ENCODE results near the gene BATF3. TPM values are rescaled to one million over a fixed set of nuclear protein-coding genes. Genes with fewer than 3 reads are reported as not detected.
"Not testable (repeated sequence)": the region's sequence is repeated elsewhere in the genome, so short reads cannot be mapped to it uniquely, and the experiment has no call there.

Gene BATF3
- total RNA-seq, 2 experiments from 2014 or later = 31.3 to 32.6 TPM

DNA sequence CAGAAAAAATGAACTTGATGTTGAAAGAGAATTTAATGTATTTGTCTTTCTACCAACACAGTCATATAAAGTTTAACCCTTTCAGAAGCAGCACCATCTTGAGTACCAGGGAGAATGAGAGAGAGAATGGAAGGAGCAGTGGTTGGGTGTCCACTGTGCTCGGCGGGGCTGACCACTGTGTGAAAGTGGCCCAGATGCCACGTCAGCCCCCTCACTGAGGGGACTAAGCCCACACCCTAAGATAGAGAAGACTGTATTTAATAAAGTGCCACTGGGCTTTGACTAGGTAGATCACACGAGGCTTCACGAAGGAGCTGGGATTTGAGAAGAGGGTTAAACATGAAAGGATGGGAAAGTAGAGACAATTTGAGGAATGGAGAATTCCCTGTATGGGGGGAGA, 31.2 kb downstream of the BATF3 start:
- Mint-ChIP-seq H3K27me3 (ENCODE audit: low read depth) (peaks cover 6% of the 10 kb centered on the region), H3K36me3 (ENCODE audit: low read depth) (no peaks in the 10 kb centered on the region), H3K4me3 (no peak overlapping the region), H3K4me1 (ENCODE audit: low read depth) (peaks cover 49% of the 10 kb centered on the region), H3K9me3 (ENCODE audit: insufficient read depth) (no peaks in the 10 kb centered on the region), H3K27ac (no peak overlapping the region)
- ChIA-PET CTCF (interaction anchor here (0.8 to 5.7 kb wide), 15 partner anchors 9 to 327 kb away, joined by 3 to 65 read pairs (median 9); partner anchors contain the start of genes BATF3, NSL1 and TATDN3), POLR2A (interaction anchor here (0.9 kb wide), 1 partner anchor 60 kb away, joined by 3 read pairs; the partner anchor contains the start of gene ATF3)
- DNase-seq (no peak), ATAC-seq (no peak)

DNA sequence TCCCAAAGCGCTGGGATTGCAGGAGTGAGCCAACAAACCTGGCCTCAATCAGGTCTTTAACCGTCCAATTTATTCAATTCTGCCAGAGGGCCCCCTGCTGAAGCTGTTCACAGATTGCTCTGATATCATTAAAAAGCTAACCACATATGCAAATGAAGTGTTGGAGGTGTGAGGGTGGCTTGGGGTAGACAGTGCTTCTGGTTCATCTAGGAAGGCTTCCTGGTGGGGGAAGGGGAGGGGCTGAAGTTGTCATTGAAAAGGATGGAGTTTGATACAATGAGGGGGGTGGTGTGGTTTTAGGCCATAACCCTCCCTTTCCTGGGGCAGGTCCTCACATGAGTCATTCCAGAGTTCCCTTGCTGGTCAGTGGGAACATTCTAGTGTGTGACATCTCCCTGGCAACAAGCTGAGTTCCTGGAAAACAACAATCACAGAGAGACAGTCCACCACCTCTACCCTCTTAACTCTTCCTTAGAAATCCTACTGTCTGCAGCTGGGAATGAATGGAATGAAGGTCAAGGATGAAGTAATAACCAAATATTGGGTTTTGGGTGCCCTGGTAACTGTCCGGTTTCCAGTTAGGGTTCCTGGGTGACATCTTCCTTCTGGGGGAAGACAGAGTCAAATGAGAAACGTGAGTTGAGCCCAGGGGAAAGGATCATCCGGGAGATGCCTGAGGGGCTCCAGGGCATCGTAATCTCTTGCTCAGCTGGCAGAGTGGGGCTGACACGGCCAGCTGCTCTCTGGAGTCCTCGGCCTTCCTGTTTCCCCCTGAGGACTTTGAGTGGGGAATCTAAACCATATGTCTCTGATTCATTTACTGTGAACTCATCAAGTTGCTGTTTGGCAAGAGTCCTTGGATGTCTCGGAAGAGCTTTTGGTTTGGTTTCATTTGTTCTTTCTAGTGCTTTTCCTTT, 32.2 kb downstream of the BATF3 start:
- Mint-ChIP-seq H3K4me3 (no peak overlapping the region), H3K27me3 (ENCODE audit: low read depth) (peaks cover 6% of the 10 kb centered on the region), H3K4me1 (ENCODE audit: low read depth) (peaks cover 49% of the 10 kb centered on the region), H3K27ac (no peak overlapping the region), H3K9me3 (ENCODE audit: insufficient read depth) (no peaks in the 10 kb centered on the region), H3K36me3 (ENCODE audit: low read depth) (no peaks in the 10 kb centered on the region)
- DNase-seq = peak; percentile 26
- ATAC-seq = no peak
- ChIA-PET CTCF (interaction anchor here (0.9 to 5.7 kb wide), 17 partner anchors 10 to 328 kb away, joined by 3 to 65 read pairs (median 7); partner anchors contain the start of genes BATF3, NSL1 and TATDN3), POLR2A (interaction anchor here (0.9 kb wide), 1 partner anchor 59 kb away, joined by 3 read pairs; the partner anchor contains the start of gene ATF3)

DNA sequence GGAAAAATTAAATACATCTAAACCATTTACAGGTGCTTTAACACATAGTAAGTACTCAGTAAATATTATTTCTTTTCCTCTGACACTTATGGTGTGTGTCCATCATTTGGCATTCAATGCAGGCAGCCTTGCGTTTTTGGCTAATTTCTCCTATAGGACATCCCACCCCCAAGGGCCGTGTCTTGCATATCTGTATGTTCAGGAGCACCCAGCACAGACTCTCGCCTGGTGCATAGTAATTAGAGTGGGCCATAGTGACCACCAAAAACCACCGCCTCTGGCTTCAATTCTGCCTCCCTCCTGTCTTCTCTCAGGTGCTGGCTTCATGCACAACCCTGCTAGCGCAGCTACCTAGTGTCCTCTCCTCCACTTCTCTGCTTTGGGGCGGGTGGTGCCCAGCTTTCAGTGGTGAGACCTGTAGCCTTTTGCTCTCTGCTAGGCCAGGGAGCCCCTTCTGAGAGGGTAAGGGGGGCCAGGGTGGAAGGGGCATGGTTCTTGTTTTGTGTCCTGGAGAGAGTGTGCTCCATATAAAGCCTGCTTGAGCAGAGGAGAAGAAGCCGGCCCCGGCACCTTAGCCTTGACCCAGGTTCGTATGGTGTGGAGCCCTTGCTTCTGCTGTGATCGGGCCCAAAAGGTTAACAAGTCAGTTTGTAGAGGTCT, 33.4 kb downstream of the BATF3 start:
- DNase-seq (no peak), ATAC-seq (no peak)
- H3K9me3 Mint-ChIP-seq (ENCODE audit: insufficient read depth) = no peaks in the 10 kb centered on the region
- peaks cover 12% of the 10 kb centered on the region for H3K27me3 Mint-ChIP-seq (ENCODE audit: low read depth)
- ChIA-PET POLR2A (no interaction called here), CTCF (interaction anchor here (0.9 to 5.7 kb wide), 28 partner anchors 11 to 330 kb away, joined by 3 to 76 read pairs (median 14); partner anchors contain the start of genes BATF3, NSL1 and TATDN3)
- no peak overlapping the region for H3K27ac Mint-ChIP-seq
- peaks cover 42% of the 10 kb centered on the region for H3K4me1 Mint-ChIP-seq (ENCODE audit: low read depth)
- H3K4me3 Mint-ChIP-seq = peak overlapping the region; percentile 79
- no peaks in the 10 kb centered on the region for H3K36me3 Mint-ChIP-seq (ENCODE audit: low read depth)

DNA sequence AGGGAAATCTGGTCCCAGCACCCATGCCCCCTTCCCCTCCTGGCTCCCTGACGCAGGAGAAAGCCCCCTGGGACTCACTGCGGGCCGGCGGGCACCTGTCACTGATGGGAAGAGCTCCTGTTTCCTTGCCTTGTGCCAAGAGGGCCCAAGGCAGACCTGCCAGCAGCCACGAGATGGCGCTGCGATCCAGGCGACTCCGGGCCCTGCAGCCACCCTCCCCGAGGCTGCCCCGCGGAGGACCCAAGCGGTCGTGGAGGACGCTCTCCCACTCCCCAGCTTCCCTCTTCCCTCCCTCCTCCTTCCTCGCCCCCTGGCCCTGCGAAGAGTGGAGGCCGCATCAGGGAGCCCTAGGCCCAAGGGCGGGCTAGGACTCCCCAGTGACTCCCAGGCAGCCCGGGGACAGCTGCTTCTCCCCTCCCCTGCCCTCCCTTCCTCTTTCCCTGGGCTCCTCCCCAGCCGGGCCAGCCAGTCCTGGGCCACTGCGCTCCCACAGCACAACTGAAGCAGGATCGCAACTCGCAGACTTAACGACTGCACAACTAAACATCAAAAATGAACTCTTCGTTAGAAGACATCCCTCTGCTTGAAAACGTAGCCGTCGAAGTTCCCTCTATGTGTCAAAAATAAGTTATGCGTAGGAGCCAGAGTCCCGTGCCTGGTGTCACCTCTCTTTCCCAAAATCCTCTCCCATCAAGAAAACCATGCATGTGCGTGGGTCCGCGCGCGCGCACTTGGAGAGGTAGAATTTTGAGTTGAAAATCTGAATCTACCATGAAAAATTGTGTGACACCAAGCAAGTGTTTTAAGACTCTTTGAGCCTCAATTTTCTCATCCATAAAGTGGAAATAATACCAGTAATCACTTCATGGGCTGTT, 34.2 kb downstream of the BATF3 start:
- CTCF ChIA-PET = interaction anchor here (0.5 to 5.7 kb wide), 70 partner anchors 10 to 630 kb away, joined by 3 to 76 read pairs (median 5); partner anchors contain the start of genes ATF3, DTL, FLVCR1 and INTS7
- no peaks in the 10 kb centered on the region for H3K36me3 Mint-ChIP-seq (ENCODE audit: low read depth)
- POLR2A ChIA-PET = interaction anchor here (0.6 to 1.4 kb wide), 4 partner anchors 18 to 126 kb away, joined by 3 to 4 read pairs (median 4); partner anchors contain the start of genes ATF3, NSL1 and TATDN3

DNA sequence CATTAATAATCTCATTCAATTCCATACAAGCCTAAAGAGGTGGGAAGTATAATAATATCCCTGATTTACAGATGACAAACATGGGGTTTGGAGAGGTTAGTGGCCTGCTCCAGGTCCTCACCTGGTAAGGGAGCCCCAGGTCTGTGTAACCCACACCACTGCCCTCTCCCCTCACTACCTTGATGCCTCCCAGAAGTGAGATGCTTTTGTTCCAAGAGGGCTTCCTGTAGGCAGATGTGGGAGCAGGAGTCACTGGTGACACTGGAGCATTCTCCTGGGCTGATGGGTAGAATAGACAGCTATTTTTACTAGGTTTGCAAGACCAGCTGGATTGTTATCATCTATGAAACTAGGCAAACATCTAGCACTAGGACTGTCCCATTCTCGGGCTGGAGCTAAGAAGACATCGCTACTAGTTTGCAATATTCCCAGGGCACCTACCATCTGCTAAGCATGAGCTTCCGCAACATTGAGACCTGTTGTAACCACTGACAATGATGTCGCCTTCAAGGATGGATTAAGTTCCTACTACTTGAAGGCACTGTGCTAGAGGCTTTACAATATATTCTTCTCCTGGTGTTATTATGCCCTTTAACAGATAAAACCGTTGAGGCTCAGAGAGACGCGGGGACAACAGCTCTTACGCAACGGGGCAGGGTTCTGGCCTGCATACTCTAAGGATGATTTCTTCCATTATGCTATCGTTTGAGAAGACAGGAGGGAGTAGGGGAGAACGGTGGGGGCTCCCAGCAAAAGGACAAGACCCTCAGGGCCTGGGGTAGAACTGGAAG, 35.0 kb downstream of the BATF3 start:
- H3K9me3 Mint-ChIP-seq (ENCODE audit: insufficient read depth) = no peaks in the 10 kb centered on the region
- ATAC-seq (no peak), DNase-seq (no peak)
- H3K27me3 Mint-ChIP-seq (ENCODE audit: low read depth) = peaks cover 21% of the 10 kb centered on the region
- CTCF ChIA-PET = interaction anchor here (0.5 to 5.7 kb wide), 70 partner anchors 9 to 629 kb away, joined by 3 to 76 read pairs (median 5); partner anchors contain the start of genes ATF3, DTL, FLVCR1 and INTS7
- POLR2A ChIA-PET = interaction anchor here (0.6 to 1.4 kb wide), 4 partner anchors 19 to 127 kb away, joined by 3 to 4 read pairs (median 4); partner anchors contain the start of genes ATF3, NSL1 and TATDN3
- no peak overlapping the region for H3K27ac Mint-ChIP-seq
- H3K36me3 Mint-ChIP-seq (ENCODE audit: low read depth) = no peaks in the 10 kb centered on the region
- peaks cover 35% of the 10 kb centered on the region for H3K4me1 Mint-ChIP-seq (ENCODE audit: low read depth)
- H3K4me3 Mint-ChIP-seq = no peak overlapping the region

More for the DNA sequence above, 34.2 kb downstream of the BATF3 start:
- H3K27me3 Mint-ChIP-seq (ENCODE audit: low read depth) = peaks cover 15% of the 10 kb centered on the region
- peak overlapping the region; percentile 79 for H3K4me3 Mint-ChIP-seq
- DNase-seq (peak; percentile 85), ATAC-seq (peak; percentile 99)
- H3K4me1 Mint-ChIP-seq (ENCODE audit: low read depth) = peaks cover 35% of the 10 kb centered on the region
- H3K9me3 Mint-ChIP-seq (ENCODE audit: insufficient read depth) = no peaks in the 10 kb centered on the region
- H3K27ac Mint-ChIP-seq = peak overlapping the region; percentile 82

DNA sequence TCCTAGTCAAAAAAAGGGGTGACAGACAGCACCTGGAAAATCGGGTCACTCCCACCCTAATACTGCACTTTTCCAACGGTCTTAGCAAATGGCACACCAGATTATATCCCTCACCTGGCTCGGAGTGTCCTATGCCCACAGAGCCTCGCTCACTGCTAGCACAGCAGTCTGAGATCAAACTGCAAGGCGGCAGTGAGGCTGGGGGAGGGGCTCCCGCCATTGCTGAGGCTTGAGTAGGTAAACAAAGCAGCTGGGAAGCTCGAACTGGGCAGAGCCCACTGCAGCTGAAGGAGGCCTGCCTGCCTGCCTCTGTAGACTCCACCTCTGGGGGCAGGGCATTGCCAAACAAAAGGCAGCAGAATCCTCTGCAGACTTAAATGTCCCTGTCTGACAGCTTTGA, 41.4 kb downstream of the BATF3 start:
- H3K27ac Mint-ChIP-seq; H3K9me3 Mint-ChIP-seq (ENCODE audit: insufficient read depth); H3K4me3 Mint-ChIP-seq; ATAC-seq; H3K4me1 Mint-ChIP-seq (ENCODE audit: low read depth); POLR2A ChIA-PET; CTCF ChIA-PET; DNase-seq; H3K36me3 Mint-ChIP-seq (ENCODE audit: low read depth): not testable (repeated sequence)
- peaks cover 43% of the 10 kb centered on the region for H3K27me3 Mint-ChIP-seq (ENCODE audit: low read depth)

DNA sequence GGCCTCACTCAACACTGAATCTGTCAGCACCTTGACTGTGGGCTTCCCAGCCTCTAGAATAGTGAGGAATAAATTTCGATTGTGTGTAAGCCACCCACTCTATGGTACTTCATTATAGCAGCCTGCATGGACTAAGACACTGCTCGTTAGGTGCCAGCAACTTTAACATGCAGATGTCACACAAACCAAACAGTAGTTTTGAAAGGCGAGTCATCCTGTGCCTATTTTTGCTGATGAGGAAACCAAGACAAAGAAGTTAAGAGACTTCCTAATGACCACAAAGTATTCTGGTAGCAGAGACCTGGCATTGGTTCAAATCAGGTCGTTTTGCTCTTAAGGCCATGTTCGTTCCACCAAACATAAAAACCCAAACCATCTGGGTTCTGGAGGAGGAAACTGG, 42.9 kb downstream of the BATF3 start:
- ATAC-seq (no peak), DNase-seq (no peak)
- POLR2A ChIA-PET = no interaction called here

DNA sequence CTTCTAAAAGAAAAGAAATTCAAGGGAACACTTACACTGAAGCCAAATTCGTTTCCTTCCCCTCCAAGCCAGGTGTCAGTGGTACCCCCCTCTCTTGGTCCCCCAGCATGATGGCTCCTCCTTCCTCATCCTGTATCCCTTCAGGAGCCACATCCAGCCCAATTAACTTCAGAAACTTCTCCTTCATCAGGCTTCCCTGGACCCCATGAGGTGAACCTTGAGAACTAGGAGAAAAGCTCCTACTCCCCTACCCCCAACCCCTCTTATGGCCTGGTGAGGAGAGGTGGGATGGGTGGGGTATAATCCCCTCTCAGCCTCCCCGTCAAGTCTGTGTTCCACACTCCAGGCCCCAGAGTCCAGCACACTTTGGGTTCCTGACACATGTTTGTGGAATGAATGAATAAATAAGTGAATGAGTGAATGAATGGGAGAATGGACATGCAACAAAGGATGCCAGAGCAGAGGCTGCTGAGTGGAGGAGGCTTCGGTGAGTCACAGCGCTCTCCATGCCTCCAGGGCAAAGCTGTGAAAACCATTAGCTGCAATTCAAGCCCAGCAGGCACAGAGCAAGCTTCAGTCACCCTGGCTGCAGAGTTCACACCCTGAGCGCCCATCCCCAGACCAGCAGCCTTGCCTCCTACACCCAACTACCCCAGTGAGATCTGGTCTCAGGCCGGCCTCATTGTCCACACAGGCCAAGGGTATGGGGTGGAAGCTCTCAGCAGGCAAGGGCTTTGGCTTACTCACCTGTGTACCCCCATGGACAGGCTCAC, 43.8 kb downstream of the BATF3 start:
- H3K27me3 Mint-ChIP-seq (ENCODE audit: low read depth) = peaks cover 30% of the 10 kb centered on the region
- no peaks in the 10 kb centered on the region for H3K36me3 Mint-ChIP-seq (ENCODE audit: low read depth)
- DNase-seq = no peak
- POLR2A ChIA-PET = no interaction called here
- no peak overlapping the region for H3K27ac Mint-ChIP-seq
- CTCF ChIA-PET = interaction anchor here (2.3 kb wide), 1 partner anchor 9 kb away, joined by 10 read pairs; no protein-coding TSS in a partner anchor
- no peaks in the 10 kb centered on the region for H3K9me3 Mint-ChIP-seq (ENCODE audit: insufficient read depth)
- peaks cover 4% of the 10 kb centered on the region for H3K4me1 Mint-ChIP-seq (ENCODE audit: low read depth)
- H3K4me3 Mint-ChIP-seq = no peak overlapping the region
- no peak for ATAC-seq

More for the DNA sequence above, 42.9 kb downstream of the BATF3 start:
- H3K4me1 Mint-ChIP-seq (ENCODE audit: low read depth) = peaks cover 4% of the 10 kb centered on the region
- CTCF ChIA-PET = no interaction called here
- H3K4me3 Mint-ChIP-seq = no peak overlapping the region
- H3K36me3 Mint-ChIP-seq (ENCODE audit: low read depth) = no peaks in the 10 kb centered on the region
- no peaks in the 10 kb centered on the region for H3K9me3 Mint-ChIP-seq (ENCODE audit: insufficient read depth)
- no peak overlapping the region for H3K27ac Mint-ChIP-seq
- peaks cover 36% of the 10 kb centered on the region for H3K27me3 Mint-ChIP-seq (ENCODE audit: low read depth)

DNA sequence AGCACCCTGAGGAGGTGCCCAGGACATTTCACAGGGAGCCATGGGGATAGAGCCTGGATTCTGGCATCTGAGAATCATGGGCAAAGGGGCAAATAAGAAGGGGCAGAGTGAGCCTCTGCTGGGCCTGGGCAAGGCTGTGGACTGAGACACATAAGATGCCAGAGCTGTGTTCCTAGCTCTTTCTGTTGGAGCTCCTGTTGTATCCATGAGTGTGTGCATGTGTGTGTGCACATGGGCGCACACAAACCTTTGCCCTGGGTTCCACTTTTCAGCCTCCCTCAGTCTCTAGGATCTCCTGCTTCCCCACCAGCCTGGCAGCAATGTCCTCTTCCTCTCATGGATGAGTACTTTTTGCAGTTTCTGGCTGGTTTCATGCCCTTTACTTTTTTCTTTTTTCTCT, 47.0 kb downstream of the BATF3 start:
- Mint-ChIP-seq H3K4me3 (no peak overlapping the region), H3K27me3 (ENCODE audit: low read depth) (peaks cover 20% of the 10 kb centered on the region), H3K4me1 (ENCODE audit: low read depth) (peaks cover 4% of the 10 kb centered on the region), H3K9me3 (ENCODE audit: insufficient read depth) (no peaks in the 10 kb centered on the region), H3K36me3 (ENCODE audit: low read depth) (no peaks in the 10 kb centered on the region), H3K27ac (no peak overlapping the region)
- ATAC-seq = no peak
- POLR2A ChIA-PET = no interaction called here
- CTCF ChIA-PET = interaction anchor here (1.6 kb wide), 1 partner anchor 12 kb away, joined by 12 read pairs; no protein-coding TSS in a partner anchor
- no peak for DNase-seq

DNA sequence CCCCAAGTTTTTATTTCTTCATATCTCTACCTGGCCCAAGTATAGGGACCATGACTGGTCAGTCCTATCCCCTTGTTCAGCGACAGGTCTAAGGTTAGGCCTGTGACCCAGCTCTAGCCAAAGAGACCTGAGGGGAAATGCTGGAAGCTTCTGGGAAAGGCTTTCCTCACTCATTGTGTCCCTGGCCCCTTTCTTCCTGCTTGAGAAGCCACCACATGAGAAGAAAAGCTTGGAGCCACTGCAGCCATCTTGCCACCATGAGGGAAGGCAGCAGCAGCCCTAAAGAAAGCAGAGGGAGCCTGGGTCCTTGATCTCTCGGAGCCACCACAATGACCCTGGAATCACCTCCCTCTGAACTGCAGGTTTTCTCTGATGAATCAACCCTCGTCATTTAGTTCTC, 47.7 kb downstream of the BATF3 start:
- CTCF ChIA-PET = interaction anchor here (1.6 kb wide), 1 partner anchor 13 kb away, joined by 12 read pairs; no protein-coding TSS in a partner anchor
- peaks cover 4% of the 10 kb centered on the region for H3K4me1 Mint-ChIP-seq (ENCODE audit: low read depth)
- no peak overlapping the region for H3K27ac Mint-ChIP-seq
- ATAC-seq = no peak
- H3K36me3 Mint-ChIP-seq (ENCODE audit: low read depth) = no peaks in the 10 kb centered on the region
- H3K9me3 Mint-ChIP-seq (ENCODE audit: insufficient read depth) = no peaks in the 10 kb centered on the region
- H3K27me3 Mint-ChIP-seq (ENCODE audit: low read depth) = peaks cover 18% of the 10 kb centered on the region
- no peak for DNase-seq
- POLR2A ChIA-PET = no interaction called here
- no peak overlapping the region for H3K4me3 Mint-ChIP-seq
